ENCODE results near the gene CNTNAP4.

GRCh38 chr16:76390476-76390875 lies 113.3 kb downstream of the CNTNAP4 start:
- TF ChIP-seq CTCF (conservative IDR thresholded peaks at IDR 0.05) (no peak), EZH2 (IDR thresholded peaks at IDR 0.05; ENCODE audit: low read depth) (no peak)
